ENCODE measurements around the gene CLIP2.
"Not testable (repeated sequence)": the region's sequence is repeated elsewhere in the genome, so short reads cannot be mapped to it uniquely, and the experiment has no call there.

Gene CLIP2

DNA sequence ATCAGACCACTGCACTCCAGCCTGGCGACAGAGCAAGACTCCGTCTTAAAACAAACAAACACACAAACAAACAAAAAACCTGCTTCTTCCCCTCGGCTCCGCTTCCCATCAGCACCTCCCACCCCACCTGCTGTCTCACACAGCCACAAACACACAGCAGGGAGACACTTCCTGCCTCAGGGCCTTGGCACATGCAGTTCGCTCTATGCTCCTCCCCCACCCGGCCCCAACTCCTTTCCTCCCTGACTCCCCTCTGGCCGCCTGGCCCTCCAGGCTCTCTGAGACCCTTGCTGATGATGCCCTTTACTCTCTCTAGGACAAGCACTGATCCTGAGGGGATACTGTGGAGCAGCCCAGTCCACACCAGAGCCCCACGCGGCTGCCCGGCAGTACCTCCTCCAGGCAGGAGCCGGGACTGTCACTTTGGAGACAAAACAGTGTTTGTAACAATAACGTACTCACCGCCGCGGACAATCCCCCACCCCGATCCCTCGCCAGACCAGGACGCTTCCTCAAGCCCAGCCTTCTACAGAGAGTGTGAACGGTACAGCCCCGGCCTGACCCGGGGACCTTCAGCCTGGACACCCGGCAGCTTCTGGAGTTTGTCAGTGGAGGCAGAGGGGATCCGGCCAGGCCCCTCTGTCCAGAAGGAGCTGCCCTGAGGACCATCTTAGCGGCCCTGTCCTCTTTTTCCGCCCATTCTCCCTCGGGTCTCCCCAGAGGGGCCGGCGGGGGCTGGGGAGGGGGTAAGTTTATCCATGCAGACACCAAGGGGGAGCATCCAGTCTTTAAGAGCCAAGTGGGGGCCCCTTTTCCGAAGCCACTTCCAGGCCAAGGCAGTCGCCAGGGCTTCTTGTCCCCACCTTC, 114.5 kb downstream of the CLIP2 start:
- DNase-seq (ENCODE audit: low read depth), result no peak

DNA sequence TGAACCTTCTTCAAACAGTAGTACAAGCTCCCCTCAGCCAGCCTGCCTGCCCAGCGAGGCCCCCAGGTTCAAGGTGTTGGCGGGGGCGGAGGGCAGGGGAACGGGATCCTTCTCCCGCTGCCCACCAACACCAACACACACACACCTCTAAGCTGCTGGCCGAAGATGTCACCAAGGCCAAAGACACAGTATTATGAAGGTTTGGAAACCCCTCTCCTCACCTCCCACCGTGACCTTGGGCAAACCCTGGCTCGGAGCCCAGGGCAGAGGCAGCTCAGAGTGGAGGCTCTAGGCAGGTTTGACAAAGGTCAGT, 115.1 kb downstream of the CLIP2 start:
- no peak for DNase-seq (ENCODE audit: low read depth)

DNA sequence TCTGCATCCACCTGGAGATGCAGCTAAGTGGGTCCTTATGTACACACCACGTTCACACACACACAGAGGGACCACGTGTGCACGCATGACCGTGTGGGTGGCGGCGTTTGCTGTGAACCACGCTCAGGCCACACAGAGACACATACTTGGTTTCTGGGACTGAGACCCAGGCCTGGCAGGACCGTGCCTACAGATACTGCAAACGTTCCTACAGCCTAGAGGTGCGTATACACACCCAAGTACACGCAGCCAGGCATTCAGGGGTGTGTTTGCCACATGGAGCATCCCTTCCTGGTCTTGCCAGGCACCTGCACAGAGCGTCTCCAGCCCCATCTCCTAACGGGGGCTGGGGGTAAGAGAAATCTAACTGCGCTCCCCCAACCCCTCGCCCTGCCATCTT, 115.5 kb downstream of the CLIP2 start:
- no peak for DNase-seq (ENCODE audit: low read depth)

DNA sequence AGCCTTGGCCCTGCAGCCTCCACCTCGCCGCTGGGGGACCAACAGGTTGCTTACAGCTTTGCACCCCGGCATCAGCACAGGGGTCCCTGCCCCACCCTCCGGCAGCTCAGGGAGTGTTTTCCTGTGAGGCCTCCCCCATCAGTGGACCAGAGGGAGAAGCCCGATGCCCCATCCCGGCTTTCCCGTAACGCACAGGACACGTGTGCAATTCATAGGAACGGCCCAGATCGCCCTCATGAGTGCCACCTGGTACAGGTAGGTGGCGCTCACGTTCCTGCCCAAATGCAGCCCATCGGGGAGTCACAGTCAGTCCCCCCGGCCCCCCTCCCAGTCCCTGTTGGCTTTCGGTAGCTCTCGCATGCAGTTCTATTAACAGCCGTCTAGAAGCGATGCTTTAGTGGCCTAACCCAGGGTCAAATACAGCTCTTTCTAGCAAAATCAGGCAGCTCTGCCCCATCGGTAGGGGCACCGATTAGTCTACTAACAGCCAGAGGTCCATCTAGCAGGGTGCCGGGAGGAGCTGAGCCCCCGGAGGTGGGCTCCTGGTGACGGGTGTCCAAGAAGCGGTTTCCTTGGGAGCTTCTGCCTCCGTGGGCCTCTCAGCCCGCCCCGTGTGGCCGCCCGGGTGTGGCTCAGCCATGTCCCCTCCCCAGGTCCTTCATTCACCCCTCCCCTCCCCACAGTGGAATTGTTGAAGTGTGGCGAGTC, 116.1 kb downstream of the CLIP2 start:
- no peak for DNase-seq (ENCODE audit: low read depth)

DNA sequence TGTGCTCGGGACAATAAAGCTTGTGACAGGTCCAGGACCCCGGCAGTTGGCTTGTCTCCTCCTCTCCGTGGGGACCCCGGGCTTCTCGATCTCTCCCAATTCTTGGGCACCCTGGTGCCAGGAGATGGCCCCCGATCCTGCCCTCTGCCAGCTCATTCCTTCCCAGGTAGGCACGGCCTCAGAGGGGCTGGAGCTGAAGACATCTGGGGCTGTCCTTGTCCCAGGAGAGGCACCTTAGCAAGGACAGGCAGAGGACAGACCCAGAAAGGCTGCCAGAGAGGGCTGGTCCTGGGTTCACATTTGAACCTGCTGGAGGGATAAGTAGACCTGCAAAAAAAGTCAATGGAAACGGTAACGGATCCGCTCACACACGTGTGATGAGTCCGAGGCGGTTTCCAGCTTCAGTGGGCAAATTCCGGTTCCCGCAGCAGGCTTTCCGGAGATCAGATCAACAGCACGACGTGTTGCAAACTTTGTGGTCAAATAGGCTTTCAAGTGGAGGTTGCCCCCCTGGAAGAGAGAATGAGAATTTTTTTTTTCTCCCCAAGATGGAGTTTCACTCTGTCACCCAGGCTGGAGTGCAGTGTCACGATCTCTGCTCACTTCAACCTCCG, 116.8 kb downstream of the CLIP2 start:
- no peak for DNase-seq (ENCODE audit: low read depth)

DNA sequence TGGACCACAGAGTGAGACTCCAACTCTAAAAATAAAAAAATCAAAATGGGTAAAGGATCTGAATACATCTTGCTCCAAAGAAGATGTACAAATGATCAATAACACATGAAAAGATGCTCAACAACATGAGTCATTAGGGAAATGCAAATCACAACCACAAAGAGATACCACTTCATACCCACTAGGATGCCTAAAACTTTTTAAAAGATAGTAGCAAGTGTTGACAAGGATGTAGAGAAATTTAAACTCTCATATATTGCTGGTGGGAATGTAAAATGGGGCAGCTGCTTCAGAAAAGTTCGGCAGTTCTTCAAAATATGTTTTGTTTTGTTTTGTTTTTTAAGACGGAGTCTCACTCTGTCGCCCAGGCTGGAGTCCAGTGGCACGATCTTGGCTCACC, 118.8 kb downstream of the CLIP2 start:
- DNase-seq (ENCODE audit: low read depth), result no peak

DNA sequence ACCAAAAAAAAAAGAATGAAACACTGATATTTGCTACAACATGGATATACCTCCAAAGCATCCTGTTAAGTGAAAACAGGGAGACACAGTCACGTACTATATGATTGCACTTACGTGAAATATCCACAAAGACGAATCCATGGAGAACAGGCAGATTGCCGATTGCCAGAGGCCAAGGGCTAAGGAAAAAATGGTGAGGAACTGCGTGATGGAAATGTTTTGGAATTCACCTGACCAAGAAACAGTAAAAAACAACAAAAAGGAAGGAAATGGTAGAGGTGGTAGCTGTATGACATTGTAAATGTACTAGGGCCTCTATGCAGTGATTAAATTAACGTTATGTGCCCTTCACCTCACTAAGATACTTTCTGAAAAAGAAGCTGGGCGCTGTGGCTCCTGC, 120.4 kb downstream of the CLIP2 start:
- no peak for DNase-seq (ENCODE audit: low read depth)

DNA sequence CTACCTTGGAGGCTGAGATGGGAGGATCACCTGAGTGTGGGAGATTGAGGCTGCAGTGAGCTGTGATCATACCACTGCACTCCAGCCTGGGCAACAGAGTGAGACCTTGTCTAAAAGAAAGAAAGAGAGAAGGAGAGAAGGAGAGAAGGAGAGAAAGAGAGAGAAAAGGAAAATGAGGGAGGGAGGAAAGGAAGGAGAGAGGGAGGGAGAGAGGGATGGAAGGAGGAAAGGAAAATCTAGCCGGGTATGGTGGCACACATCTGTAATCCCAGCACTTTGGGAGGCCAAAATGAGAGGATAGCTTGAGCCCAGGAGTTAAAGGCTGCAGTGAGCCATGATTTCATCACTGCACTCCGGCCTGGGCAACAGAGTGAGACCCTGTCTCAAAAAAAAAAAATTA, 121.6 kb downstream of the CLIP2 start:
- no peak for DNase-seq (ENCODE audit: low read depth)

DNA sequence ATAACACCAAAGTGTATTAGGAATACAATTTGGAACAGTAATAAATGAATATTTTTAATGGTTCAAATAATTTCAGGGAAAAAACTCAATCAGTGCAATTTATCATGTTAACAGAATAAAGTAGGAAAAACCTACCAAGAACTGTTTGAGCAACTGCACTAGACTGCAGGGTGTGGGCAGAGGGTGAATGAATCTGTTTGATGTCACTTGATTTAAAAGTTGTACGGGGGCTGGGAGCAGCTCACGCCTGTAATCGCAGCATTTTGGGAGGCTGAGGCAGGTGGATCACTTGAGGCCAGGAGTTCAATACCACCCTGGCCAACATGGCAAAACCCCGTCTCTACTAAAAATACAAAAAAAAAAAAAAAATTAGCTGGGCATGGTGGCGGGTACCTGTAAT, 122.4 kb downstream of the CLIP2 start:
- DNase-seq (ENCODE audit: low read depth), result not testable (repeated sequence)

DNA sequence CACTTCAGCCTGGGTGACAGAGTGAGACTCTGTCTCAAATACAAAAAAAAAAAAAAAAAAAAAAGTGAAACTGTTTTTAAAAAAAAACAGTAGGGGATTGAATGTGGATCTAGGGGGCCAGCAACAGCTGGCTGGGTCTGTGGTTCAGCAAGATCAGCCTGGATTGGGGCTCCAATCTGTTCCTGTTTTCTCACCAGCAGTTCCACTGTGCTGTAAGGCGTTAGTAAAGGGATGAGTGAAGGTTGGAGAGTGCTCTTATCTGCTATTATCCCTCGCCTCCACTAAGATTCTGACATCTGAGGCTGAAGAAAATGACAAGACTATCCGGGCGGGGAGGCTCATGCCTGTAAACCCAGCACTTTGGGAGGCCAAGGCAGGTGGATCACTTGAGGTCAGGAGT, 122.8 kb downstream of the CLIP2 start:
- no peak for DNase-seq (ENCODE audit: low read depth)

DNA sequence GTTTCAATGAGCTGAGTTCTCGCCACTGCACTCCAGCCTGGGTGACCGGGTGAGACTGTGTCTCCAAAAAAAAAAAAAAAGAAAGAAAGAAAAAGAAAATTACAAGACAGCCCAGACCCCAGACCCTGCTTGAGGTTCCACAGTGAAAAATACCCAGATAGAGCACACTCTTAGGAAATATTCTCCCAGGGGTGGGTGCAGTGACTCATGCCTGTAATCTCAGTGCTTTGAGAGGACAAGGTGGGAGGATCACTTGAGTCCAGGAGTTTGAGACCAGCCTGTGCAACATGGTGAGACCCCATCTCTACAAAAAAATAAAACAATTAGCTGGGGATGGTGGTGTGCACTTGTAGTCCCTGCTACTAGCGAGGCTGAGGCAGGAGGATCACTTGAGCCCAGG, 123.4 kb downstream of the CLIP2 start:
- no peak for DNase-seq (ENCODE audit: low read depth)

DNA sequence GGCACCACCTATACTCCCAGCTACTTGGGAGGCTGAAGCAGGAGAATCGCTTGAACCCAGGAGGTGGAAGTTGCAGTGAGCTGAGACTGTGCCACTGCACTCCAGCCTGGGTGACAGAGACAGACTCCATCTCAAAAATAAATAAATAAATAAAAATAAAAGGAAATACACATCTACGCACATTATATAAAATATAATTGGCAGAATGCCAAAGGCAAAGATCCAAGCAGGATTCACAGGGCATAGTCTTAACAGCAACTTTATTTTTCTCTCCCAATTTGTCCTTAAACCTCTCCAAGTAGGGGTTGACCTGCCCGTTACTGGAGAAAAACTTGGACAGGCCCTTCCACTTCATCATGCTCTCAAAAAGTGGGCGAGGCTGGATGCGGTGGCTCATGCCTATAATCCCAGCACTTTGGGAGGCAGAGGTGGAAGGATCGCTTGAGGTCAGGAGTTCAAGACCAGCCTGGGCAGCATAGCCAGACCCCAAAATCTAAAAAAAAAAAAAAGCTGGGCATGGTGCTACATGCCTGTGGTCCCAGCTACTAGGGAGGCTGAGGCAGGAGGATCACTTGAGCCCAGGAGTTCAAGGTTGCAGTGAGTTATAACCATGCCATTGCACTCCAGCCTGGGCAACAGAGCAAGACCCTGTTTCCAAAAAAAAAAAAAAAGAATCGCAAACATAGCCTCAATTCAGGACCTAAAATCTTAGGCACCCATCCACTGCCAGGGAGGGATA, 125.6 kb downstream of the CLIP2 start:
- not testable (repeated sequence) for DNase-seq (ENCODE audit: low read depth)

DNA sequence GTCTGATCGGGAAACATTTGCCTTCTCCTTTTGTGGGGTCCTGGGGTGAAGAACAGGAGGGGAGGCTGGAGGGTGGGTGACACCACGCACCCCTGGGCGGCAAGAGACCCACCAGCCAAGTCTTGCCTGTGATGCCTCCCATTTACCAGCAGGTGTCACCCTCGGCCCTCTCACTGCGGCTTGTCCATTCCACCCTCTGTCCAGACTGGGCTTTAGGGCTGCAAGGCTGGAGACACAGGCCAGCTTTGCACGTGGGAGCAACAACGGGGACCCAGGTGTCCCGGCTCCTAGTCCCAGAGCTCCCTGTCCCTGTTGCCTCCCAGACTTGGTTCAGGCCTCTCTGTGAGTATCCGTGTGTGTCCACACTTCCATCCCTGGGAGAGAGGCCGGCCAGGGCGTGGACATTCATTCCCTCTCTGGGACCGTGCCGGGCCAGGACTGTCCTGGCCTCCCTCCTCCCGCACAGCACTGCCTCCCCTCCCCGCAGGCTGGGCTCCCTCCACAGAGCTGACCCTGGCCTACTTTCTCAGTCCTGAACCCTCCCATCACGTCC, 128.3 kb downstream of the CLIP2 start:
- peak; percentile 36 for DNase-seq (ENCODE audit: low read depth)

DNA sequence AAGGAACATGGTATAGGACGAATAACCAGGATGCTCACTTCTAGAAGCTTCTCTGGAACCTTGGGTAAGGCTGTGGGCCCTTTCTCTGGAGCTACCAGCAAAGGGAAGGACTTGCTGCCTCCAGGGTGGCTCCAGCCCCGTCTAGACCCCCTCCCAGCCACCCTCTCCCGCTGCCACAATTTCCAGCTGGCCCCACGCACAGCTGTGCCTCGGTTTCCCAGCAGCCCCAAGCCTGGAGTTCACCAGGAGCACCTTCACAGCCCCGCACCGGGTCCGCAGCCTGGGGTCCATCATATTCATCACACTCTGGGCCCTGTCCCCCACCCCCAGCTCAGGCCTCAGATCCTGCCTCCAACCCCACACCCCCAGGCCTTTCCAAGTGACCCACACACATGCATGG, 128.9 kb downstream of the CLIP2 start:
- no peak for DNase-seq (ENCODE audit: low read depth)

DNA sequence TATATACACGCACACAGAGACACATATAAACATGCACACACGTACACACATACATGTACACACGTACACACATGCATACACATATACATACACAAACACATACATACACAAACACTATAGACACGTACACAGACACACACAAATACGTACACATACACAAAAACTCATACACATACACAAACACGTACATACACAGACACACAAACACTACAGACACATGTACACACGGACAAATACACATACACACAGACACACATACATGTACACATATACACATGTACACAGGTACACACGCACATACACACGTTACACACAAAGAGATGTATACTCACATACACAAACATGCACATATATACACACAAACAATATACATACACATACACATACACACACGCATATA, 129.3 kb downstream of the CLIP2 start:
- no peak for DNase-seq (ENCODE audit: low read depth)

DNA sequence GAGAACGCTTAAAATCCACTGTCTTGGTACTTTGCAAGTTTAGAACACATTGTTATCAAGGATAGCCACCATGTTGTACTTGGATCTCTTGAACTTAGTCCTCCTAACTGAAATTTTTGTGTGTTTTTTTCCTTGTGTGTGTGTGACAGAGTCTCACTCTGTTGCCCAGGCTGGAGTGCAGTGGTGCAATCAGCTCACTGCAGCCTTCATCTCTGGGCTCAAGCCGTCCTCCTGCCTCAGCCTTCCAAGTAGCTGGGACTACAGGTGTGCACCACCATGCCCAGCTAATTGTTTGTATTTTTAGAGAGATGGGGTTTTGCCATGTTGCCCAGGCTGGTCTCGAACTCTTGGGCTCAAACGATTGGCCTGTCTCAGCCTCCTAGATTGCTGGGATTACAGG, 130.0 kb downstream of the CLIP2 start:
- DNase-seq (ENCODE audit: low read depth), result not testable (repeated sequence)

DNA sequence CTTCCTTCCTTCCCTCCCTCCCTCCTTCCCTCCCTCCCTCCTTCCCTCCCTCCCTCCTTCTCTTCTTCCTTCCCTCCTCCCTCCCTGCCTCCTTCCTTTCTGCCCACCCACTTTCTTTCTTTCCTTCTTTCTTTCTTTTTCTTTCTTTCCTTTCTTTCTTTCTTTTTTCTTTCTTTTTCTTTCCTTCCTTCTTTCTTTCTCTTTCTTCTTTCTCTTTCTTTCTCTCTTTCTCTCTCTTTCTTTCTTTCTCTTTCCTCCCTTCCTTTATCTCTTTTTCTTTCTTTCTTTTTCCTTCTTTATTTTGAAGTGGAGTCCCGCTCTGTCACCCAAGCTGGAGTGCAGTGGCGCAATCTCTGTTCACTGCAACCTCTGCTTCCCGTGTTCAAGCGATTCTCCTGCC, 130.8 kb downstream of the CLIP2 start:
- no peak for DNase-seq (ENCODE audit: low read depth)

DNA sequence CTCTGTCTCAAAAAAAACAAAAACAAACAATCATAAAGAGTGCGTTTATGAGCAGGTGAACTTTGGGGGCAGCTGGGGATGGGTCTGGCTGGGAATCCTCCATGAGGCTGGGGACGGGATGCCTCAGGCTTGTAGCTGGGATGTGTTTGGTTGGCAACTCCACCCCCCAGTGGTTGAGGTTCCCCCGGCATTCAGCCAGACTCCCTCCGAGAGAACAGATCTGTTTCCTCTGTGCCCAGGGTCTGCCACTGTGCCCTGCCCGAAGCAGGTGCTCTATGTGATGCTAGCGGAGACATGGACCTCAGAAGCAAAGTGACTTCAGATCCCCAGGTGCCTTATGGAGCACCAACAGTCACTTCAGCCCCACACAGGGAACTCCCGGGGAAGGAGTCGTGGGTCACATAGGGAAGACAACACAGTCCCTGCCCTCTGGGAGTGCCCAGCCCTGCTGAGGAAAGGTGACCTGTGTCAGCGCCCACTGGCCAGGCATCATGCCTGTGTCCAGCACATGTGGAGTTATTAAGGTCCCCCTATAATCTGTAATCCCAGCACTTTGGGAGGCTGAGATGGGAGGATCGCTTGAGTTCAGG, 135.2 kb downstream of the CLIP2 start:
- no peak for DNase-seq (ENCODE audit: low read depth)

DNA sequence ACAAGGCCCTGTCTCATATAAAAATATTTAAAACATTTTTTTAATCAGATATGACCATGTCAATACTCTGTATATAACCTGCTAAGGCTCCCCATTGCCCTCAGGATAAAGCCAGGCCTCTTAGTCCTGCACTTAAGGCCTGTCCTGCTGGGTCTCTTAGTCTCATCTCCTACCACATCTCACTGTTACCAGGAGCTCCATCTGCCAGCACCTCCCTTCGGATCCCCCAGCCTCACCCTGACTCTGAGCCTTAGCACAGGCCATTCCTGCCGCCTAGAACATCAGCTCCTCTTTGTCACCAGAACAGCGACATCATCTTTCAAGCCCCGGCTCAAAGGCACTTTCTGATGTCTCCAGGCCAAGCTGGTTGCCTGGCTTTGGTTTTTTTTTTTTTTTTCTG, 138.8 kb downstream of the CLIP2 start:
- DNase-seq (ENCODE audit: low read depth), result no peak

DNA sequence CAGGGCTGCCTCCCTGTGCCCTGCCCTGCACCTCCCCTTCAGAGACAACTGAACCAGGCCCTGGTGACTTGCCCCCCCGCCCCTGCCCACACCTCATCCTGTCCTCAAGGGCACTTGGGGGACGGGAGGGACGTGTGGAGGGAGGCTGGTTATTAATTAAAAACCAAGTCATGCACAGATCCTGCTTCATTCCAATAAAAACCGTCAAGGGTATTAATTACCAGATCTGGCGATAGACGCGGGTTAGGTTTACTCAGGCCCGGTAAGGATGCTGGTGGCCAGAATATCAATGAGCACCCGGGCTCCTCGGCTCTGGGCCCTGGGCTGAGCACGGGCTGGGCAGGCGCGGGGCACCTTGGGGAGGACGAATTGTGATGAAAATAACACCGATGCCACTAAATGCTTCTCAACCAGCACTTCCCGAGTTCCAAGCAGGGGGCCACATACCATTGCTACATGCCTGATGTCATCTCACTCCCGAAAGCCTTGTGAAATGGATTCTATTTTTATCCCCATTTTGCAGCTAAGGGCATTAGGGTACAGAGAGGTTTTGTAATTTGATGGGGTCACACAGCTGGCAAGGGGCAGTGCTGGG, 140.0 kb downstream of the CLIP2 start:
- DNase-seq (ENCODE audit: low read depth), result no peak

DNA sequence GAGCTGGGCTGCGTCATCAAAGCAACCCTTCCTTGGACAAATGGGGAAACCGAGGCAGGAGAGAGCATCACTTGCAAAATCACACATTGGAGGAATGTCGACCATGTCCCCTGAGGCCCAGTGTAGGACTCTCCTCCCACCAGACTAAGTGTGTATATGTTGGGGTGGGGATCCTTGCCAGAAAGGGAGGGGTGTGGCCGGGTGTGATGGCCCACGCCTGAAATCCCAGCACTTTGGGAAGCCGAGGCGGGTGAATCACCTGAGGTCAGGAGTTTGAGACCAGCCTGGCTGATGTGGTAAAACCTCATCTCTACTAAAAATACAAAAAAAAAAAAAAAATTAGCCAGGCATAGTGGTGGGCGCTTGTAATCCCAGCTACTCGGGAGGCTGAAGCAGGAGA, 141.2 kb downstream of the CLIP2 start:
- not testable (repeated sequence) for DNase-seq (ENCODE audit: low read depth)

Data from stimulated activated CD8-positive, alpha-beta memory T cell treated with anti-CD3 and anti-CD28 coated beads, Interleukin-15, amount 100 ng/mL, for 24 hours (primary cell).